NCI-H128 (cell line): ENCODE data around the gene MOV10L1.
"Not testable (repeated sequence)": the region's sequence is repeated elsewhere in the genome, so short reads cannot be mapped to it uniquely, and the experiment has no call there.

Experiments
- DNase-seq: peaks from one replicate; lab custom pipeline; 2025; ENCODE audit not compliant: unreplicated experiment; lab: John Stamatoyannopoulos, UW

MOV10L1 gene

GRCh38 chr22:50078246-50078645 lies 11.6 kb upstream of the MOV10L1 start:
- no peak for DNase-seq

- DNase-seq: no peak
These were observed 11.0 kb upstream of the MOV10L1 start for GRCh38 chr22:50078761-50079160.

GRCh38 chr22:50080077-50080465 lies 9.7 kb upstream of the MOV10L1 start:
- no peak for DNase-seq

GRCh38 chr22:50081426-50082196 lies 8.2 kb upstream of the MOV10L1 start:
- DNase-seq: no peak

GRCh38 chr22:50082197-50082715 lies 7.5 kb upstream of the MOV10L1 start:
- no peak for DNase-seq

- no peak for DNase-seq
These were observed 6.8 kb upstream of the MOV10L1 start for GRCh38 chr22:50082961-50083461.

- DNase-seq: no peak
These were observed 6.2 kb upstream of the MOV10L1 start for GRCh38 chr22:50083462-50084079.

GRCh38 chr22:50084080-50084477 lies 5.7 kb upstream of the MOV10L1 start:
- no peak for DNase-seq

GRCh38 chr22:50084614-50085021 lies 5.2 kb upstream of the MOV10L1 start:
- no peak for DNase-seq

GRCh38 chr22:50085211-50085972 lies 4.4 kb upstream of the MOV10L1 start, which contains the start of gene MLC1:
Gene MLC1, minus strand, starts transcription at chr22:50085426. Its CDS starts 524 bp downstream, at chr22:50084902.
- no peak for DNase-seq

- DNase-seq: no peak
These were observed 3.3 kb upstream of the MOV10L1 start for GRCh38 chr22:50086526-50086925.

- not testable (repeated sequence) for DNase-seq
These were observed 2.8 kb upstream of the MOV10L1 start for GRCh38 chr22:50086975-50087374.

- no peak for DNase-seq
These were observed 2.2 kb upstream of the MOV10L1 start for GRCh38 chr22:50087646-50088045.

- DNase-seq: no peak
These were observed 1.7 kb upstream of the MOV10L1 start for GRCh38 chr22:50088096-50088495.

- DNase-seq: no peak
These were observed 575 bp upstream of the MOV10L1 start for GRCh38 chr22:50089231-50089630.

- DNase-seq: no peak
These were observed 557 bp downstream of the MOV10L1 start for GRCh38 chr22:50090412-50090714.

GRCh38 chr22:50091092-50091768 lies 1.4 kb downstream of the MOV10L1 start:
- DNase-seq: no peak

GRCh38 chr22:50092342-50092741 lies 2.5 kb downstream of the MOV10L1 start:
- DNase-seq: no peak

- no peak for DNase-seq
These were observed 8.2 kb downstream of the MOV10L1 start for GRCh38 chr22:50098052-50098451.

GRCh38 chr22:50101870-50102565 lies 12.2 kb downstream of the MOV10L1 start:
- no peak for DNase-seq
